NK-92 treated with Interleukin-12 subunit alpha and Interleukin-12 subunit beta, amount 100 ng/mL, for 24 hours (cell line): ENCODE results near the gene ABCD3.

Experiments
- DNase-seq: peaks from one replicate; lab custom pipeline; 2025; lab: John Stamatoyannopoulos, UW

The ABCD3 gene

GRCh38 chr1:94463056-94463764 is 45.0 kb downstream of the ABCD3 start:
- no peak for DNase-seq

- no peak for DNase-seq
These were observed 45.7 kb downstream of the ABCD3 start for GRCh38 chr1:94463765-94464330.

GRCh38 chr1:94468708-94469107 is 50.5 kb downstream of the ABCD3 start:
- no peak for DNase-seq

GRCh38 chr1:94471271-94471670 is 53.1 kb downstream of the ABCD3 start:
- DNase-seq = no peak

GRCh38 chr1:94475232-94475631 is 57.0 kb downstream of the ABCD3 start:
- no peak for DNase-seq

GRCh38 chr1:94479682-94480081 is 61.5 kb downstream of the ABCD3 start:
- DNase-seq = no peak

GRCh38 chr1:94481473-94481933 is 63.3 kb downstream of the ABCD3 start:
- peak; percentile 1 for DNase-seq

GRCh38 chr1:94486990-94487389 is 68.8 kb downstream of the ABCD3 start:
- no peak for DNase-seq

GRCh38 chr1:94490556-94490955 is 72.4 kb downstream of the ABCD3 start:
- DNase-seq = no peak

GRCh38 chr1:94496076-94496755 is 78.0 kb downstream of the ABCD3 start:
- no peak for DNase-seq

- DNase-seq = no peak
These were observed 83.2 kb downstream of the ABCD3 start for GRCh38 chr1:94501426-94501825.

GRCh38 chr1:94501935-94502334 is 83.7 kb downstream of the ABCD3 start:
- no peak for DNase-seq

- no peak for DNase-seq
These were observed 85.0 kb downstream of the ABCD3 start for GRCh38 chr1:94503153-94503552.

- no peak for DNase-seq
These were observed 86.4 kb downstream of the ABCD3 start for GRCh38 chr1:94504601-94505000.

- no peak for DNase-seq
These were observed 94.6 kb downstream of the ABCD3 start for GRCh38 chr1:94512816-94513215.

GRCh38 chr1:94514095-94514727 is 96.0 kb downstream of the ABCD3 start:
- no peak for DNase-seq

GRCh38 chr1:94515296-94515947 is 97.2 kb downstream of the ABCD3 start:
- DNase-seq = no peak

- no peak for DNase-seq
These were observed 101.2 kb downstream of the ABCD3 start for GRCh38 chr1:94519351-94519750.

GRCh38 chr1:94522304-94522703 is 104.1 kb downstream of the ABCD3 start:
- no peak for DNase-seq

- no peak for DNase-seq
These were observed 106.3 kb downstream of the ABCD3 start for GRCh38 chr1:94524531-94524930.

GRCh38 chr1:94526152-94526980 is 108.2 kb downstream of the ABCD3 start:
- DNase-seq = no peak
